GM18861 (cell line): ENCODE measurements around the gene DRAM1.
"Not testable (repeated sequence)": the region's sequence is repeated elsewhere in the genome, so short reads cannot be mapped to it uniquely, and the experiment has no call there.

Experiments used
- ATAC-seq: cut with Tn5 transposase; IDR thresholded peaks from one replicate; pipeline ENCODE4 v1.9.1; 2021; ENCODE audit not compliant: unreplicated experiment

The DRAM1 gene

GRCh38 chr12:101858361-101858760 is 19.0 kb upstream of the DRAM1 start:
- ATAC-seq = no peak

- peak; percentile 56 for ATAC-seq
Measured at GRCh38 chr12:101859664-101860607, 17.4 kb upstream of the DRAM1 start.

GRCh38 chr12:101861688-101862087 is 15.7 kb upstream of the DRAM1 start:
- not testable (repeated sequence) for ATAC-seq

- no peak for ATAC-seq
Measured at GRCh38 chr12:101862245-101862644, 15.1 kb upstream of the DRAM1 start.

- ATAC-seq = no peak
Measured at GRCh38 chr12:101863981-101864380, 13.4 kb upstream of the DRAM1 start.

GRCh38 chr12:101866615-101867373 is 10.6 kb upstream of the DRAM1 start:
- no peak for ATAC-seq

- ATAC-seq = not testable (repeated sequence)
Measured at GRCh38 chr12:101867619-101868018, 9.8 kb upstream of the DRAM1 start.

- ATAC-seq = no peak
Measured at GRCh38 chr12:101870925-101871324, 6.5 kb upstream of the DRAM1 start.

GRCh38 chr12:101875162-101875561 is 2.2 kb upstream of the DRAM1 start:
- ATAC-seq = no peak

GRCh38 chr12:101876322-101876860 is 989 bp upstream of the DRAM1 start:
- ATAC-seq = no peak

GRCh38 chr12:101877806-101878242 is 444 bp downstream of the DRAM1 start:
- ATAC-seq = no peak

- peak; percentile 23 for ATAC-seq
Measured at GRCh38 chr12:101878243-101878821, 952 bp downstream of the DRAM1 start.

- no peak for ATAC-seq
Measured at GRCh38 chr12:101880769-101881168, 3.4 kb downstream of the DRAM1 start.

- ATAC-seq = no peak
Measured at GRCh38 chr12:101881228-101881627, 3.8 kb downstream of the DRAM1 start.

- no peak for ATAC-seq
Measured at GRCh38 chr12:101884174-101884573, 6.8 kb downstream of the DRAM1 start.

GRCh38 chr12:101884781-101885340 is 7.5 kb downstream of the DRAM1 start:
- ATAC-seq = not testable (repeated sequence)

GRCh38 chr12:101885912-101886561 is 8.7 kb downstream of the DRAM1 start:
- peak; percentile 91 for ATAC-seq

GRCh38 chr12:101889211-101889752 is 11.9 kb downstream of the DRAM1 start:
- no peak for ATAC-seq

- peak; percentile 91 for ATAC-seq
Measured at GRCh38 chr12:101891462-101891971, 14.1 kb downstream of the DRAM1 start.

- ATAC-seq = no peak
Measured at GRCh38 chr12:101892794-101893193, 15.4 kb downstream of the DRAM1 start.
